ENCODE measurements around the gene IGF2BP3. TPM values are rescaled to one million over a fixed set of nuclear protein-coding genes. Genes with fewer than 3 reads are reported as not detected.

Gene IGF2BP3
- total RNA-seq, 1 experiment from 2014 or later = 80.2 TPM

- Histone ChIP-seq H3K4me3 (ENCODE audit: low read depth in 2 of 2, low read length in 2 of 2) (no peak overlapping the region), H3K27me3 (ENCODE audit: control insufficient read depth, insufficient read depth, low read length) (no peaks in the 10 kb centered on the region), H3K27ac (ENCODE audit: low read length) (no peak overlapping the region), H3K36me3 (ENCODE audit: control insufficient read depth, insufficient read depth, low read length) (no peaks in the 10 kb centered on the region), H3K4me1 (ENCODE audit: control insufficient read depth, insufficient read depth, low read length) (peaks cover 10% of the 10 kb centered on the region), H3K9me3 (ENCODE audit: control insufficient read depth, insufficient read depth, low read depth, low read length) (no peaks in the 10 kb centered on the region)
- ChIA-PET CTCF (no interaction called here), POLR2A (interaction anchor here (0.6 kb wide), 1 partner anchor 53 kb away, joined by 5 read pairs; no protein-coding TSS in a partner anchor)
- ATAC-seq (no peak), DNase-seq (ENCODE audit: low read depth, low spot score) (no peak)
- TSS peak; percentile 46 for BruUV-seq (replicated peaks)
- intact Hi-C loops (cut with micrococcal nuclease; ENCODE audit: unreplicated experiment) = no loop called here
- TF ChIP-seq TCF7L2 (IDR thresholded peaks at IDR 0.05; ENCODE audit: low read depth, low read length) = no peak
- no peak for TF ChIP-seq SIN3A (IDR thresholded peaks at IDR 0.05; ENCODE audit: borderline replicate concordance, insufficient read depth, low read depth, low read length)
- no peak for TF ChIP-seq POLR2AphosphoS5 (IDR thresholded peaks at IDR 0.05; ENCODE audit: low read depth, low read length)
- TF ChIP-seq, protein P1, sequence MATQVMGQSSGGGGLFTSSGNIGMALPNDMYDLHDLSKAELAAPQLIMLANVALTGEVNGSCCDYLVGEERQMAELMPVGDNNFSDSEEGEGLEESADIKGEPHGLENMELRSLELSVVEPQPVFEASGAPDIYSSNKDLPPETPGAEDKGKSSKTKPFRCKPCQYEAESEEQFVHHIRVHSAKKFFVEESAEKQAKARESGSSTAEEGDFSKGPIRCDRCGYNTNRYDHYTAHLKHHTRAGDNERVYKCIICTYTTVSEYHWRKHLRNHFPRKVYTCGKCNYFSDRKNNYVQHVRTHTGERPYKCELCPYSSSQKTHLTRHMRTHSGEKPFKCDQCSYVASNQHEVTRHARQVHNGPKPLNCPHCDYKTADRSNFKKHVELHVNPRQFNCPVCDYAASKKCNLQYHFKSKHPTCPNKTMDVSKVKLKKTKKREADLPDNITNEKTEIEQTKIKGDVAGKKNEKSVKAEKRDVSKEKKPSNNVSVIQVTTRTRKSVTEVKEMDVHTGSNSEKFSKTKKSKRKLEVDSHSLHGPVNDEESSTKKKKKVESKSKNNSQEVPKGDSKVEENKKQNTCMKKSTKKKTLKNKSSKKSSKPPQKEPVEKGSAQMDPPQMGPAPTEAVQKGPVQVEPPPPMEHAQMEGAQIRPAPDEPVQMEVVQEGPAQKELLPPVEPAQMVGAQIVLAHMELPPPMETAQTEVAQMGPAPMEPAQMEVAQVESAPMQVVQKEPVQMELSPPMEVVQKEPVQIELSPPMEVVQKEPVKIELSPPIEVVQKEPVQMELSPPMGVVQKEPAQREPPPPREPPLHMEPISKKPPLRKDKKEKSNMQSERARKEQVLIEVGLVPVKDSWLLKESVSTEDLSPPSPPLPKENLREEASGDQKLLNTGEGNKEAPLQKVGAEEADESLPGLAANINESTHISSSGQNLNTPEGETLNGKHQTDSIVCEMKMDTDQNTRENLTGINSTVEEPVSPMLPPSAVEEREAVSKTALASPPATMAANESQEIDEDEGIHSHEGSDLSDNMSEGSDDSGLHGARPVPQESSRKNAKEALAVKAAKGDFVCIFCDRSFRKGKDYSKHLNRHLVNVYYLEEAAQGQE (IDR thresholded peaks at IDR 0.05; ENCODE audit: insufficient read depth in 1 of 2, low read depth in 2 of 2, low read length in 1 of 2) = no peak
- no peak for TF ChIP-seq CTCF (IDR thresholded peaks at IDR 0.05)
- in situ Hi-C loops (cut with HindIII; ENCODE audit: low pct_unique_long_range_greater_than_20kb, low sequenced_read_pairs) = no loop called here
These were observed 20.4 kb downstream of the IGF2BP3 start for GRCh38 chr7:23449941-23450340.

DNA sequence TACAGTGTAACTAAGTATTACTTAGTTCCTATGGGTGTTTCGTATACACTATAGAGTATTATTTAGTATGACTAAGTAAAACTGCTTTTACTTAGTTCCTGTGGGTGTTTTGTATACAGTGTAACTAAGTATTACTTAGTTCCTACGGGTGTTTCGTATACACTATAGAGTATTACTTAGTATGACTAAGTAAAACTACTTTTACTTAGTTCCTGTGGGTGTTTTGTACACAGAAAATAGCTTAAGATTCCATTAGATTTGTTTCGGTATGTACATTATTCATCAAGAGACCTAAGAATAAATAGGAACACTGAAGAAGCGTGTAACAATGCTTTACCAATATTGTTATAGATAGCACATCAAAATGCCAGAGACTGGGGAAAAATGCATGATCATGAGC, 25.0 kb downstream of the IGF2BP3 start:
- Histone ChIP-seq H3K27me3 (ENCODE audit: control insufficient read depth, insufficient read depth, low read length) (no peaks in the 10 kb centered on the region), H3K27ac (ENCODE audit: low read length) (no peak overlapping the region), H3K4me3 (ENCODE audit: low read depth in 2 of 2, low read length in 2 of 2) (no peak overlapping the region), H3K9me3 (ENCODE audit: control insufficient read depth, insufficient read depth, low read depth, low read length) (no peaks in the 10 kb centered on the region), H3K4me1 (ENCODE audit: control insufficient read depth, insufficient read depth, low read length) (peaks cover 3% of the 10 kb centered on the region; the same call in 1 of the 2 replicates), H3K36me3 (ENCODE audit: control insufficient read depth, insufficient read depth, low read length) (no peaks in the 10 kb centered on the region)
- DNase-seq (ENCODE audit: low read depth, low spot score) = no peak
- no TSS peak for BruUV-seq (replicated peaks)
- ChIA-PET POLR2A (interaction anchor here (0.8 kb wide), 1 partner anchor 25 kb away, joined by 4 read pairs; no protein-coding TSS in a partner anchor), CTCF (no interaction called here)
- TF ChIP-seq POLR2AphosphoS5 (IDR thresholded peaks at IDR 0.05; ENCODE audit: low read depth, low read length) = no peak
- no peak for TF ChIP-seq SIN3A (IDR thresholded peaks at IDR 0.05; ENCODE audit: borderline replicate concordance, insufficient read depth, low read depth, low read length)
- no peak for TF ChIP-seq TCF7L2 (IDR thresholded peaks at IDR 0.05; ENCODE audit: low read depth, low read length)
- no peak for TF ChIP-seq CTCF (IDR thresholded peaks at IDR 0.05)
- TF ChIP-seq, protein P1 (IDR thresholded peaks at IDR 0.05; ENCODE audit: insufficient read depth in 1 of 2, low read depth in 2 of 2, low read length in 1 of 2) = no peak
- peak; percentile 56; the same call in 1 of the 2 replicates for ATAC-seq
- intact Hi-C loops (cut with micrococcal nuclease; ENCODE audit: unreplicated experiment) (no loop called here), in situ Hi-C loops (cut with HindIII; ENCODE audit: low pct_unique_long_range_greater_than_20kb, low sequenced_read_pairs) (no loop called here)

Measured in Panc1 (cell line).